NCI-H2081 treated with DMSO at 0.1 percent for 48 hours (cell line): Measurements from ENCODE around the gene TMEM54.

Source experiments
- DNase-seq: peaks from one replicate; lab custom pipeline; 2025; lab: John Stamatoyannopoulos, UW

TMEM54 gene

DNA sequence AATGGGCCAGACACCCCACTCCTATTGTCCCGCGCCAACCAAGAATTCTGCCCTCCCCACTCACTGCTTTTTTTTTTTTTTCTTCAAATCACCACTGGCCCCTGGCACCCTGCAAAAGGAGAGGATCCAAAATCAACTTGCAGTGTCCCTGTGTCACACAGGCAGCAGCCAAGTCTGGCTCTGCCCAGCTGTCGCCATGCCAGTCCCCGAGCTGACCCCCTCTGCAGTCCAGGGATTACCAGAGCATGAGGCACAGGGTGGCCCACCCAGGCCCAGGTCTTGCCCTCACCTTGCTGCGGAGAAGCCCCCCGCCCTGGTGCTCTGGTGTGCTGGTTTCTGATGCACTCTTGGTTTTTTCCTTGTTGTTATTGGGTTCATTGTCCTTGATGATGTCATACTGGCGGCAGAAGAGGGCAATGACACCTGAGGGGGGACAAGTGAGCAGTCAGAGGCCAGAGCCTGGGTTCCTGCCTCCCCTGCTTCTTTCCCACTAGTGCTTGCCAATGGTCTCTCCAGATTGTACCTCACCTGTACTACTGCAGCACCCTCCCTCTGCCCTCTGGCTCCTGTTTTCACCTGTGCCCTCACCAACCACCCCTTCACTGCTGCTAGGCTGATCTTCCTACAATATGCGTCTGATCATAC lies 36.7 kb downstream of the TMEM54 start:
- no peak for DNase-seq

GRCh38 chr1:32863881-32864245 lies 37.3 kb downstream of the TMEM54 start:
- DNase-seq, result no peak

DNA sequence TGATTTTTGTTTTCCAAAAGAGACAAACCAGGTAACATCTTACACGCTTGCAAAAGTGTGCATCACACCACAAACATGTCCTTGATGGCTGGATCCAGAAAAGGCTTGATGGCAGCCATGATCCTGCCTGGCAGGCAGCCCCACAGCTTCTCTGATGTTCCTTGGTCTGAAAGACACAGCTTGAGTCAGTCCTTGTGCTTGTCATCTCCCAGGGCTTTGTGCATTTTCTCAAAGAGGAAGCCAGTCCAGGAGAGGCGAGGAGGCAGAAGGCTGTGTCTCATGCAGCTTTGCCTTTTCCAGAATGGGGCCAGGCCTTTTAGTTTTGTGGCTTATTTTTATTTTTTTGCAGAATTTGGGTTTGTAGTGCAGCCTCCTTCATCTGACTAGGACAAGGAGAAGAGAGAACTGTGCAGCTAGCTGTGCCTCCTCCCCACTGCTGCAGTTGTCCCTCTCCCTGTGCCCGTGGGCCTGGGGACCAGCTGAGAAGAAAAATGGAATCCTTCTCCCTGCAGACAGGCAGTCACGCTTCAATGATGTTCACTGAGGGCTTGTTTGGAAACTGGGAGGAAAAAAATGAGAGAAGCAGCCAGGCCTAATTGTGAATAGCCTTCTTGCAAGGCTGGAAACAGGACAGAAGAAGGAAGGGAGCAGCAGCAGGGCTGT lies 37.8 kb downstream of the TMEM54 start:
- no peak for DNase-seq

GRCh38 chr1:32861904-32862695 lies 39.1 kb downstream of the TMEM54 start:
- no peak for DNase-seq

GRCh38 chr1:32860566-32860965 lies 40.6 kb downstream of the TMEM54 start:
- DNase-seq, result no peak

GRCh38 chr1:32859915-32860314 lies 41.3 kb downstream of the TMEM54 start:
- no peak for DNase-seq

DNA sequence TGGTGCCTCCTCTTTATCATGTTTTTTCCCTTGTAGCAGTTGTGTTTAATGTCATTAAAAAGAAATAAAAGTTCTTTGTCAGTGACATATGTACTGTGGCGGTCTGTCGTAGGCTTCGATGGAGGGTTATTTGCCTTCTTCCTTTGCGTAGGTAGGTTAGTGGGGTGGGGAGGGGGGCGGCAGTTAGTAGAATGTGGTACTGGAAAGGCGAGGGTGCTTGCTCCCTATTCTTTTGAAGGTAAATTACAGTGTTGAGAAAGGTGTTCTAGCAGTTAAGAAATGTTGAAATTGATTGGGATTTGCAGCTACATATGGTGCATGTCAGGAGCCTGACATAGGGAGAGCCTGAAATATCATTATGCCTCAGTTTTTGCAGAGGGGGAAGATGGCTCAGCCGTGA lies 42.4 kb downstream of the TMEM54 start:
- no peak for DNase-seq

DNA sequence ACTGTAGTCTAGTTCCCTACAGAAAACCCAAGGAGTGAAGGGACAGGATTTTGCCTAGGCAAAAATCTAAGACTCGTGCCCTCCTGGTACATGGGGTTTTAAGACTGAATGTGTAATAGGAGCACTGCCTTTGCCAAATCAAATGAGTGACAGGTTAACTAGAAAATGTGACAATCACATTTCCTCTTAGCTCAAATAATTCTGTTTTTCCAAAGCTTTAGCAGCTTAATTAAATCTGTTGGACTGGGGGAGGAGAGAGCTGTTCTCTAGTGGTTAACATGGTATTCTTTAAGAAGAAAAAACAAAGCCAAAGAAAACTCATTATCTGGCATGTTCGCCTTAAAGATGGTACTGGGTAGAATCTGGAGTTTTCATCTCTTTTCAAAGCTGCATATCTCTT lies 43.1 kb downstream of the TMEM54 start:
- no peak for DNase-seq

GRCh38 chr1:32855861-32856617 lies 45.1 kb downstream of the TMEM54 start:
- no peak for DNase-seq

DNA sequence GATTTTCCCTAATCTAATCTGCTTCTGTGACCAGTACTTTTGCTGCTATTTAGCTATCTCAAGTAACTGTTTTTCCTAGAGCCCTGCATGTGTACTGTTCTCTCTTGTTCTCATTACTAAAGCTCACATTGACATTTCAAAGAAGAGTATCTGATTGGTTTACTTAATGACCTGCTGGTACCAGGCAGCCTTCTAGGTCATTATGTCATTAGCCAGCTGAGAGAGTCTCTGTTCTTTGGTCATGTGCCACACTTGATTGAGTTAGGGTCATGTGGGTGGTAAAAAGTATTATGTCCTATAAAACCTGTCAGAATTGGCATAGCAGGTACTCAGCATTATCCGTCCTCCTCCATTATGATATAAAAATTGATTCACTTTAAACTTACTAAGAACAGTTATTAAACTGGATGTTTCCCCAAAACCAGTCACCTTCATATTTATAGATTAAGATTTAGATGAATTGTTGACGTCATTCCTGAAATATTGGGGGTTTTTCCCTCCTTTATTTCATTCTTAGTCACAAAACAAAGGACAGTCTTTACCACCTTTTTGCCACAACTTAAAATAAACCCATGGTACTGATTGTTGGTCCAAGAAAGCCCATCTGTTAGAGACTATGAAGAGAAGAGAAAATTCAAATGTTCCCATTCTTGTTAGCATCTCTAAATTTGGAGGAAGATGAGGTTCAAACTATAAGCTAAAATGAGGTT lies 52.7 kb downstream of the TMEM54 start:
- DNase-seq, result peak; percentile 27
